Astrocyte (in vitro differentiated cells and primary cell): ENCODE results near the gene NPAT. TPM values are rescaled to one million over a fixed set of nuclear protein-coding genes. Genes with fewer than 3 reads are reported as not detected.
"Not testable (repeated sequence)": the region's sequence is repeated elsewhere in the genome, so short reads cannot be mapped to it uniquely, and the experiment has no call there.

Experiments
- DNase-seq: peaks from one replicate; pipeline ENCODE4 v3.0.0-alpha.2; 2010; ENCODE audit warnings: low read depth
- FAIRE-seq: peaks from 2 replicates; lab custom pipeline; 2011; peaks lifted over from hg19 to GRCh38; lab: Jason Lieb, UNC
- H2AFZ ChIP-seq: 2 replicates; pipeline ENCODE4 v1.6.0; 2012; ENCODE audit warnings: low read depth, low read length, inconsistent platforms
- H3K27ac ChIP-seq: 2 replicates; pipeline ENCODE4 v1.5.1; 2011; ENCODE audit warnings: low read depth, low read length, inconsistent platforms
- H3K27me3 ChIP-seq: 2 replicates; pipeline ENCODE4 v1.6.0; 2011; ENCODE audit warnings: low read length, inconsistent platforms; ENCODE audit not compliant: insufficient read depth
- H3K36me3 ChIP-seq: 2 replicates; pipeline ENCODE4 v1.5.1; 2011; ENCODE audit warnings: low read length, inconsistent platforms; ENCODE audit not compliant: insufficient read depth
- H3K4me1 ChIP-seq: 2 replicates; pipeline ENCODE4 v1.5.1; 2011; ENCODE audit warnings: low read length, inconsistent platforms; ENCODE audit not compliant: insufficient read depth
- H3K4me2 ChIP-seq: 2 replicates; pipeline ENCODE4 v1.6.0; 2012; ENCODE audit warnings: low read length, inconsistent platforms
- H3K4me3 ChIP-seq: 2 replicates; pipeline ENCODE4 v1.5.1; 2011; ENCODE audit warnings: low read depth, mild to moderate bottlenecking, low read length, inconsistent platforms; ENCODE audit not compliant: insufficient read depth
- H3K79me2 ChIP-seq: 2 replicates; pipeline ENCODE4 v1.6.0; 2012; ENCODE audit warnings: mild to moderate bottlenecking, low read length, inconsistent platforms; ENCODE audit not compliant: insufficient read depth
- H3K9ac ChIP-seq: 2 replicates; pipeline ENCODE4 v1.6.0; 2012; ENCODE audit warnings: mild to moderate bottlenecking, low read length, inconsistent platforms
- H3K9me3 ChIP-seq: 2 replicates; pipeline ENCODE4 v1.5.1; 2012; ENCODE audit warnings: low read depth, mild to moderate bottlenecking, low read length, inconsistent platforms; ENCODE audit not compliant: insufficient read depth
- H4K20me1 ChIP-seq: 2 replicates; pipeline ENCODE4 v1.6.0; 2012; ENCODE audit warnings: low read length, inconsistent platforms; ENCODE audit not compliant: insufficient read depth
- H3K27ac Mint-ChIP-seq: one replicate; pipeline ENCODE4 v1.8.0; 2021; ENCODE audit warnings: mild to moderate bottlenecking, mixed read lengths; ENCODE audit not compliant: unreplicated experiment
- H3K27me3 Mint-ChIP-seq: one replicate; pipeline ENCODE4 v1.8.0; 2021; ENCODE audit warnings: low read depth, mixed read lengths; ENCODE audit not compliant: unreplicated experiment
- H3K36me3 Mint-ChIP-seq: one replicate; pipeline ENCODE4 v1.8.0; 2021; ENCODE audit warnings: low read depth, mixed read lengths; ENCODE audit not compliant: unreplicated experiment
- H3K4me1 Mint-ChIP-seq: one replicate; pipeline ENCODE4 v1.8.0; 2021; ENCODE audit warnings: low read depth, mixed read lengths; ENCODE audit not compliant: unreplicated experiment
- H3K4me3 Mint-ChIP-seq: one replicate; pipeline ENCODE4 v1.8.0; 2021; ENCODE audit warnings: mild to moderate bottlenecking, moderate library complexity, mixed read lengths; ENCODE audit not compliant: unreplicated experiment
- H3K9me3 Mint-ChIP-seq: one replicate; pipeline ENCODE4 v1.8.0; 2021; ENCODE audit warnings: mild to moderate bottlenecking, mixed read lengths; ENCODE audit not compliant: unreplicated experiment
- CTCF ChIP-seq: IDR thresholded peaks from 2 replicates; pipeline ENCODE4 v1.5.1; 2011; ENCODE audit warnings: low read depth, mild to moderate bottlenecking, inconsistent platforms, low read length, moderate library complexity; ENCODE audit not compliant: insufficient read depth
- EZH2 ChIP-seq: IDR thresholded peaks from 2 replicates; pipeline ENCODE4 v1.6.1; 2012; ENCODE audit warnings: mild to moderate bottlenecking, low read length, inconsistent platforms; ENCODE audit not compliant: insufficient read depth
- total RNA-seq: library from RNA; stranded (reverse); gene quantifications from 2 replicates; pipeline ENCODE4 v1.2.1, GENCODE V29; 2021

Gene NPAT
- total RNA-seq, 1 donor from 2014 or later = 10.4 TPM

- Mint-ChIP-seq H3K36me3 (peaks cover 10% of the 10 kb centered on the region), H3K27me3 (no peaks in the 10 kb centered on the region), H3K4me1 (no peaks in the 10 kb centered on the region), H3K4me3 (no peak overlapping the region), H3K27ac (no peak overlapping the region), H3K9me3 (no peaks in the 10 kb centered on the region)
- FAIRE-seq (no peak), DNase-seq (no peak)
- H3K27ac ChIP-seq = no peak overlapping the region
- no peaks in the 10 kb centered on the region for H3K4me1 ChIP-seq
- no peak overlapping the region for H2AFZ ChIP-seq
- no peaks in the 10 kb centered on the region for H3K9me3 ChIP-seq
- no peaks in the 10 kb centered on the region for H3K79me2 ChIP-seq
- TF ChIP-seq CTCF = no peak
- TF ChIP-seq EZH2 = no peak
- no peaks in the 10 kb centered on the region for H4K20me1 ChIP-seq
- no peaks in the 10 kb centered on the region for H3K27me3 ChIP-seq
- no peak overlapping the region for H3K9ac ChIP-seq
- no peak overlapping the region for H3K4me2 ChIP-seq
- H3K4me3 ChIP-seq = no peak overlapping the region
- peaks cover 23% of the 10 kb centered on the region for H3K36me3 ChIP-seq
Observed at GRCh38 chr11:108137212-108137611, 85.2 kb downstream of the NPAT start.

- Mint-ChIP-seq H3K27me3 (no peaks in the 10 kb centered on the region), H3K4me3 (no peak overlapping the region), H3K4me1 (no peaks in the 10 kb centered on the region), H3K27ac (no peak overlapping the region), H3K36me3 (peaks cover 11% of the 10 kb centered on the region), H3K9me3 (no peaks in the 10 kb centered on the region)
- Histone ChIP-seq H3K4me3 (no peak overlapping the region), H3K79me2 (peaks cover under 1% of the 10 kb centered on the region), H3K27ac (no peak overlapping the region), H2AFZ (no peak overlapping the region), H3K4me1 (no peaks in the 10 kb centered on the region), H3K36me3 (peaks cover 20% of the 10 kb centered on the region), H3K9ac (no peak overlapping the region), H3K4me2 (no peak overlapping the region), H4K20me1 (no peaks in the 10 kb centered on the region), H3K9me3 (no peaks in the 10 kb centered on the region), H3K27me3 (no peaks in the 10 kb centered on the region)
- FAIRE-seq (no peak), DNase-seq (peak; percentile 23)
- no peak for TF ChIP-seq EZH2
- peak; percentile 6 for TF ChIP-seq CTCF
Observed at GRCh38 chr11:108135845-108136544, 86.4 kb downstream of the NPAT start.

GRCh38 chr11:108132993-108133538 lies 89.4 kb downstream of the NPAT start:
- H3K27me3 ChIP-seq, H3K27me3 Mint-ChIP-seq, H3K4me1 ChIP-seq, H3K36me3 ChIP-seq, H3K4me2 ChIP-seq, H2AFZ ChIP-seq, H3K27ac Mint-ChIP-seq, H3K4me1 Mint-ChIP-seq, H3K4me3 ChIP-seq, H3K9me3 ChIP-seq, H4K20me1 ChIP-seq, FAIRE-seq, DNase-seq, H3K27ac ChIP-seq, H3K9ac ChIP-seq, H3K4me3 Mint-ChIP-seq, H3K9me3 Mint-ChIP-seq: not testable (repeated sequence)
- peaks cover 23% of the 10 kb centered on the region for H3K79me2 ChIP-seq
- H3K36me3 Mint-ChIP-seq = peaks cover 11% of the 10 kb centered on the region
